Keratinocyte (primary cell): ENCODE measurements around the gene COMMD3. TPM values are rescaled to one million over a fixed set of nuclear protein-coding genes. Genes with fewer than 3 reads are reported as not detected.

Experiments
- DNase-seq: peaks from one replicate; pipeline ENCODE4 v3.0.0-alpha.2; 2011; ENCODE audit warnings: low read depth, missing footprints, low spot score
- FAIRE-seq: peaks from 2 replicates; lab custom pipeline; 2011; peaks lifted over from hg19 to GRCh38; lab: Jason Lieb, UNC
- H2AFZ ChIP-seq: 2 replicates; pipeline ENCODE4 v1.6.0; 2012; ENCODE audit warnings: low read length, control low read depth, inconsistent platforms; ENCODE audit not compliant: control insufficient read depth
- H3K27ac ChIP-seq: 2 replicates; pipeline ENCODE4 v1.5.1; 2011; ENCODE audit warnings: low read length; ENCODE audit not compliant: control insufficient read depth, insufficient read depth
- H3K27me3 ChIP-seq: 3 replicates; pipeline ENCODE4 v1.6.0; 2011; ENCODE audit warnings: low read length; ENCODE audit not compliant: control insufficient read depth, insufficient read depth; ENCODE audit errors: extremely low read depth
- H3K36me3 ChIP-seq, 2 experiments: 2 replicates in 1 of 2; 3 replicates in 1 of 2; pipeline ENCODE4 v1.5.1; 2011; ENCODE audit warnings: low read length in 2 of 2, mild to moderate bottlenecking in 1 of 2; ENCODE audit not compliant: control insufficient read depth in 2 of 2, insufficient read depth in 2 of 2; ENCODE audit errors: extremely low read depth in 1 of 2
- H3K4me1 ChIP-seq: 3 replicates; pipeline ENCODE4 v1.5.1; 2011; ENCODE audit warnings: low read length; ENCODE audit not compliant: control insufficient read depth, insufficient read depth; ENCODE audit errors: extremely low read depth
- H3K4me2 ChIP-seq: 3 replicates; pipeline ENCODE4 v1.6.0; 2011; ENCODE audit warnings: low read depth, low read length; ENCODE audit not compliant: control insufficient read depth, insufficient read depth; ENCODE audit errors: extremely low read depth
- H3K4me3 ChIP-seq, 3 experiments: fragments of 200-600 bp in 1 of 3; sonication (generic) in 1 of 3; 2 replicates in 2 of 3; 3 replicates in 1 of 3; pipeline ENCODE4 v1.5.1; 2011 to 2016; ENCODE audit warnings: low read length in 3 of 3, mild to moderate bottlenecking in 3 of 3, control low read depth in 2 of 3, inconsistent platforms in 1 of 3, low read depth in 1 of 3, mixed read lengths in 1 of 3, mixed run types in 1 of 3, moderate library complexity in 1 of 3; ENCODE audit not compliant: control insufficient read depth in 2 of 3, insufficient read depth in 2 of 3; ENCODE audit errors: extremely low read depth in 1 of 3
- H3K79me2 ChIP-seq: 2 replicates; pipeline ENCODE4 v1.6.0; 2012; ENCODE audit warnings: low read length; ENCODE audit not compliant: control insufficient read depth, insufficient read depth
- H3K9ac ChIP-seq: 3 replicates; pipeline ENCODE4 v1.6.0; 2011; ENCODE audit warnings: low read length; ENCODE audit not compliant: control insufficient read depth, insufficient read depth; ENCODE audit errors: extremely low read depth
- H3K9me1 ChIP-seq: 3 replicates; pipeline ENCODE4 v1.6.0; 2011; ENCODE audit warnings: low read length; ENCODE audit not compliant: control insufficient read depth, insufficient read depth; ENCODE audit errors: extremely low read depth
- H3K9me3 ChIP-seq: 2 replicates; pipeline ENCODE4 v1.5.1; 2012; ENCODE audit warnings: low read depth, low read length; ENCODE audit not compliant: control insufficient read depth
- H4K20me1 ChIP-seq: 3 replicates; pipeline ENCODE4 v1.6.0; 2011; ENCODE audit warnings: low read length; ENCODE audit not compliant: control insufficient read depth, insufficient read depth; ENCODE audit errors: extremely low read depth
- EZH2 ChIP-seq: IDR thresholded peaks from one replicate; pipeline ENCODE4 v1.6.1; 2012; ENCODE audit warnings: inconsistent platforms, mild to moderate bottlenecking, low read length, moderate library complexity
- dilution Hi-C: fragments of 300-500 bp; cut with MboI; formaldehyde crosslinking; loops from one replicate; pipeline ENCODE4 v1.7.0; 2020; ENCODE audit warnings: low sequenced_read_pairs; ENCODE audit not compliant: extremely low pct_ligation_motif_present
- polyA plus RNA-seq, 5 experiments: library from polyadenylated mRNA; depleted of rRNA in 3 of 5; stranded (reverse) in 3 of 5; stranded (forward) in 1 of 5; unstranded in 1 of 5; fragments of >200 nt; gene quantifications; 1 replicate in 1 of 5; 2 replicates in 3 of 5; 3 replicates in 1 of 5; pipeline versions ENCODE4 v1.2.1 to v1.2.3, GENCODE V29; 2011 to 2012; ENCODE audit warnings: missing spikeins in 2 of 5, low read depth in 1 of 5, low replicate concordance in 1 of 5
- TF ChIP-seq, protein P1 (sequence below), 3 experiments: IDR thresholded peaks in 1 of 3; conservative IDR thresholded peaks in 1 of 3; optimal IDR thresholded peaks in 1 of 3; 2 replicates in 2 of 3; 3 replicates in 1 of 3; pipeline versions ENCODE3 to v1.5.1; 2011; ENCODE audit warnings: low read length in 3 of 3, mild to moderate bottlenecking in 3 of 3, moderate library complexity in 2 of 3, control low read depth in 1 of 3, inconsistent platforms in 1 of 3; ENCODE audit not compliant: insufficient read depth in 2 of 3; ENCODE audit errors: extremely low read depth in 1 of 3

Gene COMMD3
- polyA plus RNA-seq, 1 donor (not counting 4 experiments of a cell fraction or from before 2014, with no cell fraction given), result 59.5 TPM

- Histone ChIP-seq H3K4me2 (peak overlapping the region; percentile 93), H3K79me2 (no peaks in the 10 kb centered on the region), H2AFZ (peak overlapping the region; percentile 82), H3K9ac (peak overlapping the region; percentile 81), H3K9me3 (no peaks in the 10 kb centered on the region), H3K27ac (peak overlapping the region; percentile 44), H3K4me1 (peaks cover 5% of the 10 kb centered on the region), H3K27me3 (peaks cover 77% of the 10 kb centered on the region), H3K4me3 (peak overlapping the region; percentile 63 to 78 (median 78)), H3K9me1 (no peaks in the 10 kb centered on the region), H4K20me1 (no peaks in the 10 kb centered on the region), H3K36me3 (no peaks in the 10 kb centered on the region)
- FAIRE-seq (no peak), DNase-seq (no peak)
- dilution Hi-C loops, result no loop called here
- TF ChIP-seq, protein P1, sequence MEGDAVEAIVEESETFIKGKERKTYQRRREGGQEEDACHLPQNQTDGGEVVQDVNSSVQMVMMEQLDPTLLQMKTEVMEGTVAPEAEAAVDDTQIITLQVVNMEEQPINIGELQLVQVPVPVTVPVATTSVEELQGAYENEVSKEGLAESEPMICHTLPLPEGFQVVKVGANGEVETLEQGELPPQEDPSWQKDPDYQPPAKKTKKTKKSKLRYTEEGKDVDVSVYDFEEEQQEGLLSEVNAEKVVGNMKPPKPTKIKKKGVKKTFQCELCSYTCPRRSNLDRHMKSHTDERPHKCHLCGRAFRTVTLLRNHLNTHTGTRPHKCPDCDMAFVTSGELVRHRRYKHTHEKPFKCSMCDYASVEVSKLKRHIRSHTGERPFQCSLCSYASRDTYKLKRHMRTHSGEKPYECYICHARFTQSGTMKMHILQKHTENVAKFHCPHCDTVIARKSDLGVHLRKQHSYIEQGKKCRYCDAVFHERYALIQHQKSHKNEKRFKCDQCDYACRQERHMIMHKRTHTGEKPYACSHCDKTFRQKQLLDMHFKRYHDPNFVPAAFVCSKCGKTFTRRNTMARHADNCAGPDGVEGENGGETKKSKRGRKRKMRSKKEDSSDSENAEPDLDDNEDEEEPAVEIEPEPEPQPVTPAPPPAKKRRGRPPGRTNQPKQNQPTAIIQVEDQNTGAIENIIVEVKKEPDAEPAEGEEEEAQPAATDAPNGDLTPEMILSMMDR (optimal IDR thresholded peaks at IDR 0.05 in 1 of 3, IDR thresholded peaks at IDR 0.05 in 1 of 3, conservative IDR thresholded peaks at IDR 0.05 in 1 of 3; ENCODE audit: extremely low read depth in 1 of 3, insufficient read depth in 2 of 3, low read length in 3 of 3), result no peak
- TF ChIP-seq EZH2, result no peak
These were observed 24.4 kb downstream of the COMMD3 start for GRCh38 chr10:22340329-22341189.

DNA sequence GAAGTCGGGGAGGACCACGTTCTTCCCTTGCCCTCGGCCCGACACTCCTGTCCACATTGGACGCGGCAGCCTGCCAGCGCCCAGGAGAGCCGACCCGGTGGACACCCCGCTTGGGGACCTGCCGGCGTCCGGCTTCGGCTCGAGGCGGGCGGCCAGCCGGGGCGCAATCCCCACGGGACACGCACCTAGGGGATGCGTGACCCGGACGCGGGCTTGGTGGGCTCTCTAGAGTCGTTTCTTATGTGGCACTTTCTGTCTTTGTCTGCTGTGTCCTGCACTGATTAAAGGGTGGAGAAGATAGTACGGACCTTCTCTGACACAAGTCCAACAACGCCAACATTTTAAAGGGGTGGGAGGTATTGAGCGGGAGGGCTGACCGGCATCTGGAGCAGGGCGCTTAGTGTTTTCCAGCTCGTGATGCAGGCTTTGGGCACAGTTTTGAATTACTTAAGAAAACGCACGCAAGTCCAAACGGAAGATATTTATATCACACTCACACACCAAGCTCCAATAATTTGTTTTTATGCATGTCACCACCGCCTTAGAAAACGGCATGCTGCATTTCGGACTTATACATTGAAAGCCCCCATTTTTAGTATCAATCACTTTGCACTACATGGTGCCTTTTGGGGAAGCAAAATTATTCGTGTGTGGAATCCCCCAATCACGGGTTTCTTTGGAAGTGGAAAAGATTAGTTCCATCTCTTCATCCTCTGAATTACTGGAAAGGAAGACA is 25.2 kb downstream of the COMMD3 start:
- no peaks in the 10 kb centered on the region for H3K36me3 ChIP-seq
- H3K4me2 ChIP-seq, result peak overlapping the region; percentile 93
- FAIRE-seq, result no peak
- H3K9me1 ChIP-seq, result no peaks in the 10 kb centered on the region
- DNase-seq, result no peak
- dilution Hi-C loops, result no loop called here
- H3K9me3 ChIP-seq, result peaks cover 2% of the 10 kb centered on the region
- peaks cover 3% of the 10 kb centered on the region for H3K4me1 ChIP-seq
- peak overlapping the region; percentile 81 for H3K9ac ChIP-seq
- H2AFZ ChIP-seq, result peak overlapping the region; percentile 75
- H3K4me3 ChIP-seq, result peak overlapping the region; percentile 63 to 78 (median 78)
- TF ChIP-seq, protein P1 (optimal IDR thresholded peaks at IDR 0.05 in 1 of 3, IDR thresholded peaks at IDR 0.05 in 1 of 3, conservative IDR thresholded peaks at IDR 0.05 in 1 of 3; ENCODE audit: extremely low read depth in 1 of 3, insufficient read depth in 2 of 3, low read length in 3 of 3), result no peak
- TF ChIP-seq EZH2, result peak; percentile 77
- peaks cover 77% of the 10 kb centered on the region for H3K27me3 ChIP-seq
- H3K27ac ChIP-seq, result no peak overlapping the region
- H3K79me2 ChIP-seq, result no peaks in the 10 kb centered on the region
- no peaks in the 10 kb centered on the region for H4K20me1 ChIP-seq
